GM19397 (cell line): ENCODE measurements around the gene HPF1.
"Not testable (repeated sequence)": the region's sequence is repeated elsewhere in the genome, so short reads cannot be mapped to it uniquely, and the experiment has no call there.

Experiments
- ATAC-seq: cut with Tn5 transposase; IDR thresholded peaks from one replicate; pipeline ENCODE4 v1.9.1; 2021; ENCODE audit warnings: mild to moderate bottlenecking, moderate library complexity; ENCODE audit not compliant: unreplicated experiment

HPF1 gene

GRCh38 chr4:169757575-169758184 is at the start of gene HPF1:
TSS of gene HPF1 (minus strand) at chr4:169757944. CDS start at chr4:169757877, 67 bp downstream.
- ATAC-seq, result peak; percentile 95

GRCh38 chr4:169806770-169807169 is 49.0 kb upstream of the HPF1 start:
- ATAC-seq, result not testable (repeated sequence)

GRCh38 chr4:169803413-169803812 is 45.7 kb upstream of the HPF1 start:
- no peak for ATAC-seq

GRCh38 chr4:169802873-169803272 is 45.1 kb upstream of the HPF1 start:
- no peak for ATAC-seq

GRCh38 chr4:169800541-169800940 is 42.8 kb upstream of the HPF1 start:
- no peak for ATAC-seq

GRCh38 chr4:169799260-169799659 is 41.5 kb upstream of the HPF1 start:
- ATAC-seq, result no peak

GRCh38 chr4:169795585-169795984 is 37.8 kb upstream of the HPF1 start:
- no peak for ATAC-seq

GRCh38 chr4:169791527-169792156 is 33.9 kb upstream of the HPF1 start:
- ATAC-seq, result no peak

GRCh38 chr4:169791062-169791461 is 33.3 kb upstream of the HPF1 start:
- no peak for ATAC-seq

- peak; percentile 58 for ATAC-seq
Measured at GRCh38 chr4:169774466-169775445, 17.0 kb upstream of the HPF1 start.

- no peak for ATAC-seq
Measured at GRCh38 chr4:169773889-169774288, 16.1 kb upstream of the HPF1 start.

- not testable (repeated sequence) for ATAC-seq
Measured at GRCh38 chr4:169771556-169772080, 13.9 kb upstream of the HPF1 start.

GRCh38 chr4:169770416-169770815 is 12.7 kb upstream of the HPF1 start:
- ATAC-seq, result no peak

GRCh38 chr4:169768385-169768784 is 10.6 kb upstream of the HPF1 start:
- no peak for ATAC-seq

GRCh38 chr4:169766741-169767140 is 9.0 kb upstream of the HPF1 start:
- ATAC-seq, result no peak

- ATAC-seq, result no peak
Measured at GRCh38 chr4:169765835-169766234, 8.1 kb upstream of the HPF1 start.

GRCh38 chr4:169761846-169762245 is 4.1 kb upstream of the HPF1 start:
- ATAC-seq, result no peak

- ATAC-seq, result no peak
Measured at GRCh38 chr4:169758401-169758962, 738 bp upstream of the HPF1 start.

- ATAC-seq, result peak; percentile 10
Measured at GRCh38 chr4:169756971-169757574, 671 bp downstream of the HPF1 start.

- no peak for ATAC-seq
Measured at GRCh38 chr4:169745291-169745690, 12.5 kb downstream of the HPF1 start.

- no peak for ATAC-seq
Measured at GRCh38 chr4:169744601-169745000, 13.1 kb downstream of the HPF1 start.
